Endothelial cell of umbilical vein (primary cell): ENCODE data around the gene ATF1. TPM values are rescaled to one million over a fixed set of nuclear protein-coding genes. Genes with fewer than 3 reads are reported as not detected.
"Not testable (repeated sequence)": the region's sequence is repeated elsewhere in the genome, so short reads cannot be mapped to it uniquely, and the experiment has no call there.

Source experiments
- BruUV-seq: library from RNA; stranded (reverse); fragments of 400-500 nt; replicated peaks from 2 replicates; lab custom pipeline; 2021; lab: Mats Ljungman, UMichigan
- CTCF ChIA-PET: fragments of 300-600, 350-600 bp; sonication (Branson Sonifier 250); formaldehyde crosslinking; loops from one replicate; lab custom pipeline; 2021; ENCODE audit warnings: antibody characterized with exemption, inconsistent platforms; lab: Charles Lee
- POLR2A ChIA-PET: fragments of 300-600, 350-600 bp; sonication (Branson Sonifier 250); formaldehyde crosslinking; loops from one replicate; lab custom pipeline; 2021; ENCODE audit warnings: antibody characterized with exemption, inconsistent platforms; lab: Charles Lee
- DNase-seq: peaks from one replicate; pipeline ENCODE4 v3.0.0-alpha.2; 2011; ENCODE audit warnings: low read depth, low spot score
- FAIRE-seq: peaks from 2 replicates; lab custom pipeline; 2011; peaks lifted over from hg19 to GRCh38; lab: Jason Lieb, UNC
- H2AFZ ChIP-seq: 2 replicates; pipeline ENCODE4 v1.6.0; 2012; ENCODE audit warnings: low read depth, low read length, control low read depth, inconsistent platforms
- H3K27ac ChIP-seq: 2 replicates; pipeline ENCODE4 v1.5.1; 2011; ENCODE audit warnings: low read depth, mild to moderate bottlenecking, control low read depth, low read length, moderate library complexity; ENCODE audit not compliant: insufficient read depth
- H3K27me3 ChIP-seq, 2 experiments: 2 replicates each; pipeline versions ENCODE4 v1.6.0 to v1.6.1; 2011; ENCODE audit warnings: low read length in 2 of 2, mixed read lengths in 1 of 2; ENCODE audit not compliant: control insufficient read depth in 2 of 2, insufficient read depth in 2 of 2
- H3K36me3 ChIP-seq, 2 experiments: 2 replicates in 1 of 2; 3 replicates in 1 of 2; pipeline ENCODE4 v1.5.1; 2011; ENCODE audit warnings: low read length in 2 of 2, mild to moderate bottlenecking in 1 of 2, moderate library complexity in 1 of 2; ENCODE audit not compliant: control insufficient read depth in 2 of 2, insufficient read depth in 2 of 2; ENCODE audit errors: extremely low read depth in 1 of 2
- H3K4me1 ChIP-seq: 3 replicates; pipeline ENCODE4 v1.5.1; 2011; ENCODE audit warnings: mild to moderate bottlenecking, low read length; ENCODE audit not compliant: control insufficient read depth, insufficient read depth; ENCODE audit errors: extremely low read depth
- H3K4me2 ChIP-seq: 2 replicates; pipeline ENCODE4 v1.6.1; 2011; ENCODE audit warnings: low read length, control low read depth, mixed read lengths; ENCODE audit not compliant: insufficient read depth
- H3K4me3 ChIP-seq, 3 experiments: fragments of 200-600 bp in 1 of 3; sonication (generic), shearing (Covaris generic) in 1 of 3; replicated peaks in 1 of 3; 2 replicates each; pipeline ENCODE4 v1.5.1; 2011 to 2016; ENCODE audit warnings: control low read depth in 3 of 3, low read length in 3 of 3, mild to moderate bottlenecking in 2 of 3, inconsistent platforms in 1 of 3, low read depth in 1 of 3, moderate library complexity in 1 of 3; ENCODE audit not compliant: insufficient read depth in 1 of 3
- H3K79me2 ChIP-seq: 2 replicates; pipeline ENCODE4 v1.6.0; 2012; ENCODE audit warnings: low read length, inconsistent platforms; ENCODE audit not compliant: control insufficient read depth, insufficient read depth
- H3K9ac ChIP-seq: replicated peaks from 2 replicates; pipeline ENCODE3; 2011; ENCODE audit warnings: low read length, control low read depth; ENCODE audit not compliant: insufficient read depth; ENCODE audit errors: extremely low read depth
- H3K9me1 ChIP-seq: replicated peaks from 3 replicates; pipeline ENCODE4 v1.6.0; 2011; ENCODE audit warnings: mild to moderate bottlenecking, low read length; ENCODE audit not compliant: control insufficient read depth, insufficient read depth; ENCODE audit errors: extremely low read depth
- H3K9me3 ChIP-seq: replicated peaks from 2 replicates; pipeline ENCODE4 v1.5.1; 2012; ENCODE audit warnings: low read length, inconsistent platforms; ENCODE audit not compliant: control insufficient read depth, insufficient read depth
- H4K20me1 ChIP-seq: replicated peaks from 2 replicates; pipeline ENCODE3; 2011; ENCODE audit warnings: mild to moderate bottlenecking, low read length; ENCODE audit not compliant: control insufficient read depth, insufficient read depth; ENCODE audit errors: extremely low read depth
- JUN ChIP-seq: IDR thresholded peaks from 2 replicates; pipeline ENCODE4 v1.6.1; 2011; ENCODE audit warnings: borderline replicate concordance, low read depth; ENCODE audit not compliant: insufficient read length, insufficient read depth
- dilution Hi-C: fragments of 300-500 bp; cut with MboI; formaldehyde crosslinking; loops from one replicate; pipeline ENCODE4 v1.15.0; 2019; ENCODE audit warnings: low sequenced_read_pairs; ENCODE audit not compliant: extremely low pct_ligation_motif_present
- intact Hi-C: fragments of 100-400 bp; cut with micrococcal nuclease; formaldehyde crosslinking; loops from one replicate; pipeline ENCODE4 v1.10.0; 2022
- polyA plus RNA-seq, 4 experiments: library from polyadenylated mRNA; depleted of rRNA in 3 of 4; stranded (reverse) in 3 of 4; unstranded in 1 of 4; fragments of >200 nt; gene quantifications; 2 replicates each; pipeline versions ENCODE4 v1.2.1 to v1.2.3, GENCODE V29; 2011 to 2012; ENCODE audit warnings: missing spikeins in 1 of 4
- total RNA-seq: library from RNA; stranded (reverse); gene quantifications from 2 replicates; pipeline ENCODE4 v1.2.3, GENCODE V29; 2021

ATF1 gene
- total and polyA plus RNA-seq, 2 donors (not counting 3 experiments of a cell fraction or from before 2014, with no cell fraction given), result 14.5 to 26.7 TPM

DNA sequence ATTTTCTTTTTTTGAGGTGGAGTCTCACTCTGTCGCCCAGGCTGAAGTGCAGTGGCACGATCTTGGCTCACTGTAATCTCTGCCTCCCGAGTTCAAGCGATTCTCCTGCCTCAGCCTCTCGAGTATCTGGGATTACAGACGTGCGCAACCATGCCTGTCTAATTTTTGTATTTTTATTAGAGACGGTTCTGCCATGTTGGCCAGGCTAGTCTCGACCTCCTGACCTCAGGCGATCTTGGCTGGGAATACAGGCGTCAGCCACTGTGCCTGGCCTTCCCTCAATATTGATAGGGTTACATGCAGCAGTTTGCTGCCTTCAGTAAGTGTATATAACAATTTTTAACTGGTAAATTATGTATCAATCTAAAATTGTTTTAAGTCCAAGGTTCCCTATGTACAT is 59.8 kb downstream of the ATF1 start:
- H3K9ac ChIP-seq, BruUV-seq, H3K9me1 ChIP-seq, H3K27ac ChIP-seq, H3K36me3 ChIP-seq, H3K4me1 ChIP-seq, DNase-seq, H3K79me2 ChIP-seq, H3K4me2 ChIP-seq, FAIRE-seq, H2AFZ ChIP-seq, H3K27me3 ChIP-seq, H3K4me3 ChIP-seq, dilution Hi-C loops, H4K20me1 ChIP-seq, H3K9me3 ChIP-seq: not testable (repeated sequence)
- ChIA-PET CTCF (interaction anchor here (1.0 to 6.9 kb wide), 4 partner anchors 59 to 204 kb away, joined by 3 to 299 read pairs (median 30); partner anchors contain the start of gene ATF1), POLR2A (interaction anchor here (0.5 kb wide), 1 partner anchor 256 kb away, joined by 6 read pairs; no protein-coding TSS in a partner anchor)
- intact Hi-C loops, result loop anchor here (2.0 kb wide), 1 partner anchor 201 kb away; no protein-coding TSS in a partner anchor

DNA sequence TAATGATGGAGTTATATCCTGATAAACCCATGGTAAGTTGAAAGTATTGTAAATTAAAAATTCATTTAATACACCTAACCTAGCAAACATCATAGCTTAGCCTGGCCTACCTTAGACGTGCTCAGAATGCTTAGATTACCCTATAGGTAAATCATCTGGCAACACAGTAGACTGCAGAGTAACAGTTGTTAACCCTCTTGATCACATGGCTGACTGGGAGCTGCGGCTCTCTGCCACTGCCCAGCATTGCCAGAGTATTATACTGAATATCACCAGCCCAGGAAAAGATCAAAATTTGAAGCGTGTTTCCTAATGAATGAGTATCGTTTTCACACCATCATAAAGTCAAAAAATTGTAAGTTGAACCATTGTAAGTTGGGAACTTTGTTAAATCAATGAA is 61.0 kb downstream of the ATF1 start:
- dilution Hi-C loops (no loop called here), intact Hi-C loops (loop anchor here (1.0 to 5.0 kb wide), 7 partner anchors 60 to 527 kb away; partner anchors contain the start of gene CSRNP2)
- H3K9me1 ChIP-seq, result no peaks in the 10 kb centered on the region
- no peaks in the 10 kb centered on the region for H3K36me3 ChIP-seq
- no peak for DNase-seq
- ChIA-PET POLR2A (interaction anchor here (0.6 to 1.3 kb wide), 2 partner anchors 259 to 513 kb away, joined by 3 read pairs; no protein-coding TSS in a partner anchor), CTCF (interaction anchor here (0.6 to 6.9 kb wide), 32 partner anchors 12 to 526 kb away, joined by 3 to 299 read pairs (median 4); partner anchors contain the start of genes ATF1, LETMD1 and SLC11A2)
- TF ChIP-seq JUN, result no peak
- no peaks in the 10 kb centered on the region for H3K79me2 ChIP-seq
- H3K27ac ChIP-seq, result no peak overlapping the region
- H3K4me1 ChIP-seq, result no peaks in the 10 kb centered on the region
- H2AFZ ChIP-seq, result peak overlapping the region; percentile 21
- no peak overlapping the region for H3K4me3 ChIP-seq
- no peak overlapping the region for H3K9ac ChIP-seq
- H4K20me1 ChIP-seq, result no peaks in the 10 kb centered on the region
- peak overlapping the region; percentile 36 for H3K4me2 ChIP-seq
- no peaks in the 10 kb centered on the region for H3K27me3 ChIP-seq
- H3K9me3 ChIP-seq, result no peaks in the 10 kb centered on the region
- BruUV-seq, result no TSS peak
- no peak for FAIRE-seq
